LNCAP (cell line): ENCODE measurements around the gene STAC.

Source experiments
- CTCF ChIP-seq: fragments of 450-650 bp; IDR thresholded peaks from 2 replicates; pipeline ENCODE4 v1.5.1; 2017; ENCODE audit warnings: mild to moderate bottlenecking

The STAC gene

GRCh38 chr3:36397841-36398240, 17.5 kb downstream of the STAC start:
- TF ChIP-seq CTCF: no peak

GRCh38 chr3:36399933-36400332, 19.6 kb downstream of the STAC start:
- TF ChIP-seq CTCF: no peak

GRCh38 chr3:36401056-36401455, 20.8 kb downstream of the STAC start:
- TF ChIP-seq CTCF: no peak

DNA sequence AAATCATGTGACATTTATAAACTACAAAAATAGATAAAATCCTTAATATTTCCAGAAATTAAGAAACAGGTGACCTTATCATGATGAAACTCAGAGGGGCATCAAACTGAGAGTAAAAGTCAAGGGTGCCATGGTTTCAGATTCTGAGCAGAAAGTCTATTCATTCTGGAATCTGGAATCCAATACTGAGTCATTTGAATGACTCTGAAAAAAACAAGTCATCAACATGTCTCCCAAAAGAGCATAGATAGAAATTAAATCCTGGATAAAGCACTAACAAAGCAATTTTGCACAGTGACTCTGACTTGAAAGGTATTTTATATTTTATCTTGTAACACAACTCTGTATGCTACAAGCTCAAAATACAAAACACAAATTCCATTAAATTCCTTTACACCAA, 23.4 kb downstream of the STAC start:
- no peak for TF ChIP-seq CTCF

DNA sequence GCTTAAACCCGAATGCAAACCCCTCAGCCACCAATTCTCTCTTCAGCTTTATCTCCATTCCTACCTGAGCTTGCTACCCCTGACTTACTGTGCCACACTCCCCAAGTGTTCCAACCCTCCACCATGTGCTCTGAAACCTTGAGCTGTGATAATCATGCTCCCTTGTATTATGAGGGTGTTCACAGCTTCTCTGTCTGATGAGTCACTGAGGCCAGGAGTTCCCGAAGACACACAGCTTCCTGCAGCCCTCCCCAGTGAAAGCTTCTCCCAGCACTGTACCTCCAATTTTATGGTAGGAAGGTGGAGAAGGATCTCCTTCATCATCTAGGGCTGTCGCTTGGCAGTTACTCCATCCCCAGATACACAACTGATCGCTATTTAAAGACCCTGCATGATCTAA, 24.9 kb downstream of the STAC start:
- TF ChIP-seq CTCF: no peak

- no peak; the same call in 1 of the 2 replicates for TF ChIP-seq CTCF
Observed at GRCh38 chr3:36408146-36408545, 27.8 kb downstream of the STAC start.

GRCh38 chr3:36409862-36410261, 29.6 kb downstream of the STAC start:
- no peak for TF ChIP-seq CTCF

DNA sequence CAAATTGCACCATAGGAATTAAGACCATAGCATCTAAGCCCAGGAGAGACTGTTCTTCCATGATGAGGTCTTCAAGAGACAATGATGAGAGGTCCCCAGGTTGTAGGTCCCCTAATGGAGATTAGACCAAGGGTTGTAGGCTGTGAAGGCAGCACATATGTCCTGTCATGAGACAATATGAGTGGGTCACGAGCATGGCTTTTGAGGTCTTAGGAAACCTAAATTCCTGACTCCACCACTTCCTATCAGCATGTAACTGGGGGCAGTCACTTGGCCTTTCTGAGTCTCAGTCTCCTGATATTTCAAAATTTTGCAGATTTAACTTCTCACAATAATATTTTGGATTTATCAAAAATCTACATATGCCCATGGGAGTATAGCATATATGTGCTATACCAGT, 31.3 kb downstream of the STAC start:
- TF ChIP-seq CTCF: no peak
